AG09309 (cell line): Measurements from ENCODE around the gene TAF1L.
A peak's percentile ranks its signal among the peaks of the same experiment; 100 is the strongest.

Experiments used
- DNase-seq: peaks from one replicate; pipeline ENCODE4 v3.0.0-alpha.2; 2010; ENCODE audit warnings: low read depth
- H3K4me3 ChIP-seq: 2 replicates; pipeline ENCODE4 v1.5.1; 2011; ENCODE audit warnings: mild to moderate bottlenecking, low read depth, low read length, moderate library complexity; ENCODE audit not compliant: control insufficient read depth
- TF ChIP-seq, protein P1 (sequence below): IDR thresholded peaks from 2 replicates; pipeline ENCODE4 v1.5.1; 2011; ENCODE audit warnings: mild to moderate bottlenecking, low read depth, low read length, inconsistent platforms; ENCODE audit not compliant: insufficient read depth, control insufficient read depth; ENCODE audit errors: missing control alignments

The TAF1L gene

DNA sequence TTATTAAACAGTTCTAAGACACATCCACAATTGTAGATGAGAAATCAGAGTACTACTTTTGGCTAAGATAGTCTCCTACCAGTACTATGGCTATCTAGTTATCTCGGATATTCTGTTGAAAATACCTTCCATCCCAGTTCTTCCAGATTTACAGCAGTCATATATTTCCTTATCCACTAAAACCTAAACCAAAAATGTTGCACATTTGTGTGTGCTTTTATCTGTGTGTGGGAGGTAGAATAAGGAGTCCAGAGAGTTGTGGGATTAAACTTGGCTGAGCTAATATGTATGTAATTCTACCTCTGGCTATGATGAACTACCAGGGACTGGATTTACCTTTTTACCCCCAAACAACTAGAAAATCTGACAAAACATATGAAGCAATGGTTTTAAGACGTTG, 45.0 kb downstream of the TAF1L start:
- TF ChIP-seq, protein P1, sequence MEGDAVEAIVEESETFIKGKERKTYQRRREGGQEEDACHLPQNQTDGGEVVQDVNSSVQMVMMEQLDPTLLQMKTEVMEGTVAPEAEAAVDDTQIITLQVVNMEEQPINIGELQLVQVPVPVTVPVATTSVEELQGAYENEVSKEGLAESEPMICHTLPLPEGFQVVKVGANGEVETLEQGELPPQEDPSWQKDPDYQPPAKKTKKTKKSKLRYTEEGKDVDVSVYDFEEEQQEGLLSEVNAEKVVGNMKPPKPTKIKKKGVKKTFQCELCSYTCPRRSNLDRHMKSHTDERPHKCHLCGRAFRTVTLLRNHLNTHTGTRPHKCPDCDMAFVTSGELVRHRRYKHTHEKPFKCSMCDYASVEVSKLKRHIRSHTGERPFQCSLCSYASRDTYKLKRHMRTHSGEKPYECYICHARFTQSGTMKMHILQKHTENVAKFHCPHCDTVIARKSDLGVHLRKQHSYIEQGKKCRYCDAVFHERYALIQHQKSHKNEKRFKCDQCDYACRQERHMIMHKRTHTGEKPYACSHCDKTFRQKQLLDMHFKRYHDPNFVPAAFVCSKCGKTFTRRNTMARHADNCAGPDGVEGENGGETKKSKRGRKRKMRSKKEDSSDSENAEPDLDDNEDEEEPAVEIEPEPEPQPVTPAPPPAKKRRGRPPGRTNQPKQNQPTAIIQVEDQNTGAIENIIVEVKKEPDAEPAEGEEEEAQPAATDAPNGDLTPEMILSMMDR: no peak
- no peak overlapping the region for H3K4me3 ChIP-seq
- no peak for DNase-seq

DNA sequence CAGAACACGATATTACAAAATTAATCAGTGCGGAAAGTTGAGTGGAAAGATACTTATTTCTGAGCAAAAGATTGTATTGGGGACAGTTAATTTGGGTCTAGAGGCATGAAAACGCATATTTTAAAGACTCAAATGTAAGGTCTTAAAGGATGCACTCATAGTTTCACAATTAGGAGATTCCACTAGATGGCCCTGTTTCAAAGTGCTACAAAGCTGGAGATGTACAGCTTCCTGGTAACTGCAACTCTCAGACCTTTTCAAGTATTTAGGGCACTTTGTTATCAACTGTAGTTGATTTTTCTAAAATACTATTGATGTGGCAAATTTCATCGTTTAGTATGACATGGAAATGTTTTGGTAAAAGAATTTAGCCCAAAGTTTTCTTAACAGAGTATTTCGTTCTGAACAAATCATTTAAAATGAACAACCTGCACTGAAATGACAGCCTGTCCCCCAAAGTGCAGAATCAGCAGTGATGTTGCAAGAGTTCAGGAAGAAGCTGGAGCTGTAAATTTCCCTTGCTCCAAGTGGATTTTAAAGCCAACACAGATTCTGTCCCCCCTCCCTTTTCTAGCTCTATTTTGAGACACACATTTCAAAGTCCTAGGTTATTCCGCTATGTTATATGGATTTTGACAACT, 46.3 kb downstream of the TAF1L start:
- no peak for DNase-seq
- TF ChIP-seq, protein P1: peak; percentile 55
- no peak overlapping the region for H3K4me3 ChIP-seq

DNA sequence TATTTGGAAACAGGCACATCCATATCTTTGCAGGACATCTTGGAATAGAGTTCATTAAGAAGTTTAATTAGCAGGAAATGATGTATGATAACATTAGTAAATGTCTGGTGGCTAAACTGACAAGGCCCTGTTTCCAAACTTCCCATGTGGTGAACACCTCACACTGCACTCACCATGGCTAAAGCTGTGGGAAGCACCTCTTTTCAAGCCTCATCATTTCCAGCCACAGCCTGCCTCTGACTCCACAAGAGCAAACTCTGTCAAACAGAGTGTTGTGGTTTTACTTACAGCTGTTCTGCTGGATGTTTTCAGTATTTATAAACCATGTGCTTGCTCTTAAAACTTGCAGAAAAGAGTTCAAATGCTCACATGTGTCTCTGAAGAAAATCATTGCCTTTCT, 47.6 kb downstream of the TAF1L start:
- TF ChIP-seq, protein P1: no peak

DNA sequence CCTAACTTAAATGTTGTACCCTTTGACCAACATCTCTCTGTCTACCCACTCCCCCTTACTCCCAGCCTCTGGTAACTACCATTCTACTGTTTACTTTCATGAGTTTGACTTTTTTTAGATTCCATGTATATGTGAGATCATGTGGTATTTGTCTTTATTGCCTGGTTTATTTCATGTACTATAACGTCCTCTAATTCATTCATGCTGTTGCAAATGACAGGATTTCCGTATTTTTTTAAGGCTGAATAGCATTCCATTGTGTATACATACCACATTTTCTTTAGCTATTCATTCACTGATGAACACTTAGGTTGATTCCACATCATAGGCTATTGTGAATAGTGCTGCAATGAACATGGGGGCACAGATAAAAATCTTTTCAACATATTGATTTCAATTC, 50.7 kb downstream of the TAF1L start:
- no peak overlapping the region for H3K4me3 ChIP-seq
- TF ChIP-seq, protein P1: no peak
- no peak for DNase-seq

More for the DNA sequence above, 47.6 kb downstream of the TAF1L start:
- H3K4me3 ChIP-seq: no peak overlapping the region
- DNase-seq: no peak

DNA sequence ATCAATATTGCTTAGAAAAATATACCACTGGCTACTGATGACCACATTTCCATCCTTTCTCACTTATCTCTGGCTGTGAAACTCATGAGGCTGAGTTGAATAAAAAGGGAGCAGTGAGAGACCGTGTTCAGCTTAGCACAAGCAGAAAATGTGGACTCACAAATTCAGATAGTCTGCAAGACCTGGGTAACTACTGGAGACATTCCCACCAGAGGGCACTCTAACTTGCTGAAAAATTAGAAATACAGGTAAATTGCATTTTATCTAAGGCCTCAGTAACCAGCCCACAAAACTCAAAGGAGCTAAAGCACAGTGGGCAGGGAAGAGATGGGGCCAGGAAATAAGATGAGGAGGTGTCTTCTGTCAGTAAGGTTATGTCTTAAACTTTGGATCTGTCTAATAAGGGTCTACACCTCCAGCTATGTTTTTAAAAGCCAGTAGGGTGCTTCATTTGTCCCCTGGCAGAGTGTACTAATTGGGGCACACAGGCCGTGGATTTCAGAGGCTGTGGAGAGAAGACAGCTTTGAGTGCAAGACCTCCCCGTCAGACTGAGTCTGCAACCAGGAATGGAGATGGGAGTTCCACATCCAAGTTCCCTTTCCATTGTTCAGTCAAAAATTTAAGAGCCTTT, 53.8 kb downstream of the TAF1L start:
- TF ChIP-seq, protein P1: peak; percentile 62
- no peak for DNase-seq
- no peak overlapping the region for H3K4me3 ChIP-seq

DNA sequence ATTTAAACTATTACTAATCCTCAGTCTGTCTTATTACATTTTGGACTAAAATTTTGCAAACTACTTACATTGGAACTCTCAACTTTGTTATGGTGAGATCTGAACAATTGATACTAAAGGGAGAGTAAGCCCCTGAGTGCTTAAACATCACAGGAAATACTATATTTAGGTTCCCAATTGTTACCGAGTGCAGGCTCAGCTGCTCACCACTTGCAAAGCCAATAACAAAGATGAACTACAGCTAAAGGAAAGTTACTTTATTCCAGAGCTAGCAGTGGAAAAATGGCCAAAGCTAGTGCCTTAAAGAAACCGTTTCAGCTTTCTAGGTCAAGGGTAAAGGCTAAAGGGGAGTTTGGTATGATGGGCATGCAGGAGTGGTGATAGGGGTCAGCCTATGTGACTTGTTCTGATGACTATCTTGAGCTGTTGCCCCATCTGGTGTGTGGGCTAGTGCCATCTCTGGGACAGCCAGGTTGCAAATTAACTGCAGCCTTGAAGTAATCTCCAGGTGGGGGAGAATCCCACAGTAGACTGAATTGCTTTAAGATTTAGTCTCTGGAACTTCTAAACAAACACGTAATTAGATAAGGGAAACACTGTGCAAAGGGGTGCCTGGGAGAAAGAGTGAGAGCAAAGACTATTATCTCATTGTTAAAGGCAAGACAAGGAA, 54.7 kb downstream of the TAF1L start:
- TF ChIP-seq, protein P1: no peak
- H3K4me3 ChIP-seq: no peak overlapping the region
- no peak for DNase-seq
